ENCODE data around the gene TBC1D22A.
"Not testable (repeated sequence)": the region's sequence is repeated elsewhere in the genome, so short reads cannot be mapped to it uniquely, and the experiment has no call there.

Gene TBC1D22A

GRCh38 chr22:47046411-47047065 lies 284.1 kb downstream of the TBC1D22A start:
- DNase-seq (ENCODE audit: low spot score), result no peak

GRCh38 chr22:47047321-47048122 lies 285.1 kb downstream of the TBC1D22A start:
- no peak for DNase-seq (ENCODE audit: low spot score)

DNA sequence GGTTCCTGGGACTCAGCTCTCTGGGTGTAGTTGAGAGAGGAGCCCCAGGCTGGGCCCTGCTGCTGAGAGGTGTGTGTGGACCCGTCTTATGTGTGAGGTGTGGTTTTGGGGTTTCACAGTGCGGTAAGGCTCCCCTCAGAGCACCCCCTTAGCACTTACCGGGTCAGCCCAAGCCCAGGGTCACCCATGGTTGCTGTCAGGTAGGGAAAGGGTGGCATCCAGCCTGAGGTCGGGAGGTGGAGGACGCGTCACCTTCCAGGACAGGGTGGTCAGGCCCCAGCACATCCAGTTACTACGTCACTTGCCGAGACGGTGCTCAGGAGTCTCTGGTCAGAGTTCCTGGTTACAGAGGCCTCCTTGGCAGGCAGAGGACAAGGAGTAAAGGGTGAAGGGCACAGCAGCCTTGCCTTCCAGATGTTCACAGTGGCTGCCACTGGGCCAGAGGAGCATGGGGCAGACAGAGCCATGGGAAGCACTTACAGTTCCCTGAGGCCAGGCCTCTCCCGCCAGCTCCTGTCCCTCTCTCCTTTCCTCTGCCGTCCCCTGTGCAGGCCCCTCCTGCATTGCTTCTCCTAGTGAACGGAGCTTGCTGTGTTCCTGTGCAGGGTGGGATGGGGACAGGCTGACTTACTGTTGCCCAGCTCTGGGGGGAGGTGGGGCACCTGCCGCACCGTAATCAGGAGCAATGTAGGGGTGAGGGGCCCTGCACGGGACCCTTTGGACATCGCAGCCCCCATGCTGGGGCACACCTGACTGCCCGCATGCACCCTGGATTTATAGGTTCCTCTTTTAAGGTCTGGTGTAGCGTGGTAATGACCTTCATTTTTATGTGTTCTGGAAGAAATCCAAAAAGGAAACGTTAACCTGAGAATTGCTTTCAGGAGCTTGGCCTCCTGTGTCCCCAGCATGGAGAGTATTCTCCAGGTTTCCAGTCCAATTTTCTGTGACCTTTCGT lies 285.9 kb downstream of the TBC1D22A start:
- DNase-seq (ENCODE audit: low spot score), result no peak

- no peak for DNase-seq (ENCODE audit: low spot score)
These were observed 286.7 kb downstream of the TBC1D22A start for GRCh38 chr22:47049078-47049624.

GRCh38 chr22:47049736-47050400 lies 287.4 kb downstream of the TBC1D22A start:
- DNase-seq (ENCODE audit: low spot score), result not testable (repeated sequence)

DNA sequence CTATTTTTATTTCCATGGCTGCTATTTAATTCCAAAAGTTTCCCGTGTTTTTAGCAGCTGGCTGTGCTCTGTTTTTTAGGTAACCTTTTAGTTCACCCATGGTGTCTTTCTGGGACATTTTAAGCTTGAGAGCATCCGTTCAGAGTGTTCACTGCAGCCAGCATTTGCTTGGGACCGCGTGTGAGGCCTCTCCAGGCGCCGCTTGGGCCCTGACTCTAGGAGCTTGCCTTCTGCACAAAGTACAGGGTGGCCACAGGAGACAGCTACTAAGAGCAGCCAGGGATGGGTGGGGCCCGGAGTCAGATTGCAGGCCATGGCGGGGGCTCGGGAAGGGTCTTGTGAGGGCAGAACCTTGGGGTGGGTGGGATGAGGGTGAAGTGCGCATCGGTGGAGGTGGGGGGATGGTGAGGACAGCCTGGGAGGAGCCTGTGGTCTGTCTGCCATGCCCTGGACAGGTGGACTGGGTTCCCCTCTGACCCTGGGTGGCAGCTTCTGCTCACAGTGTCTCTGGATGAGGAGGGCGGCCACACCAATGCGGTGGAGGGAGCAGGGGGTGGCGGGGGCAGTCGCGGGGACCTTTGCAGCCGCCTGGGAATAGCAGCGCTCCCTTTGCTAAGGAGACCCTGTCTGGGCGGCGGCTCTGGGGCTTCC lies 288.1 kb downstream of the TBC1D22A start:
- DNase-seq (ENCODE audit: low spot score), result no peak

DNA sequence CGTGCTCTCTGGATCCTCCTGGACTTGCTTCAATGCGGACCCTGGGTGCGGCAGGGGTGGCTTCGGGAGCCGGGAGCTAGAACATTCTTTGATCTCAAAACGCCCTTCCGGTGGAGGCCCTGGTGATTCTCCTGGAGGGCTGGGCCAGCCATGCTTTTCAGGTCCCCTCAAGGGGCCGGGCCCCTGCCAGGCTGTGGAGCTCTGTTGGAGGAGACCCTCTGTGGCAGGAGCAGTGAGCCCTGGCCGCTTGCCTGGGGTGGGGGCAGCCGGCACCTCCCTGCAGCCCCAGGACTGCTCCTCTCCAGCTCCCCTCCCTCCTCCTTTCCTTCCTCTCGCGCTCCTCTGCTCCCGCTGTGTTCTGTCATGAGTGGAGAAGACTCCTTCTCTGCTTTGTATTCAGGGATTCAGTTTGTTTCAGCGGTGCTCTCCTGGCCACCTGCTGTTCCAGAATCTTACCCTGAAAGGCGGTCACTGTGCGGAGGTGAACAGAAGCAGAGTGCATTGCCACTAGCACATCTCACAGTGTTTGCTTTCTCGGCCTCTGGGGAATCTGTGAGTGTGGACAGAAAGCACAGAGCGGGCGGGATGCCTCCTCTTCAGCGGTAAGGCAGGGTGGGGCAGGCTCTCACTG lies 289.1 kb downstream of the TBC1D22A start:
- DNase-seq (ENCODE audit: low spot score), result no peak

DNA sequence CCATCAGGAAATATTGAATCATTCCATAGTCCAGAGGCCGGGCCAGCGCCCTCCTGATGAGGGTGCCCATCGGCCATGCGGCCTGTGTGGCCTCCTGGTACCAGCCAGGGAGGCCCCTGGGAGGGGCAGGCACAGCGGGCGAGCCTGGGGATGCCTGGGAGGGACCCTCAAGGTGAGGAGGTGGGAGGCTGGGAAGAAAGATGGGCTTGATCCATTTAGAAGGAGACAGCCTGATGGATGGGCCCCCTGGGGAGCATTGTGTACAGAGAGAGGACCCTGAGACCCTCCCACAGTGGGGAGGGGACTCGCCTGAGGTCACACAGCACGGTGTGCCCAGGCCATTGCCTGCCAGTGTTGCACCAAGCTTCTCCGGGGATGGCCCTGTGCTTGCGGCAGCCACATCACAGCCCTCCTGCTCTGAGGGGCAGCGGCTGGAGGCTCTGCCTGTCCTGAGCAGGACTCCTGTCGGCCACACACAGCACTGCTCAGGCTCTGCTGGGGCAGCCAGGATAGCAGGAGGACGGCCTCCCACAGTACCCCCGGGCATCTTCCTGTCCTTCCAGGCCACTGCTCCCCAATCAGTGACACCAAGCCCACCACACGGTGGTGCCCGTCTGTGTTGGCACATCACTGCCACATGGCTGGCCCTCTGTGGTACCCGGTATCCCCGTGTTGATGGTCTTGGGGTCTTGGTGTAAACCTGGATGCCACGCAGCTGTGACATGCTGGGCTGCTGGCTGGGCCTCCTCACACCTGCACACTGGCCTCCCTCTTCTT lies 290.0 kb downstream of the TBC1D22A start:
- DNase-seq (ENCODE audit: low spot score), result no peak

DNA sequence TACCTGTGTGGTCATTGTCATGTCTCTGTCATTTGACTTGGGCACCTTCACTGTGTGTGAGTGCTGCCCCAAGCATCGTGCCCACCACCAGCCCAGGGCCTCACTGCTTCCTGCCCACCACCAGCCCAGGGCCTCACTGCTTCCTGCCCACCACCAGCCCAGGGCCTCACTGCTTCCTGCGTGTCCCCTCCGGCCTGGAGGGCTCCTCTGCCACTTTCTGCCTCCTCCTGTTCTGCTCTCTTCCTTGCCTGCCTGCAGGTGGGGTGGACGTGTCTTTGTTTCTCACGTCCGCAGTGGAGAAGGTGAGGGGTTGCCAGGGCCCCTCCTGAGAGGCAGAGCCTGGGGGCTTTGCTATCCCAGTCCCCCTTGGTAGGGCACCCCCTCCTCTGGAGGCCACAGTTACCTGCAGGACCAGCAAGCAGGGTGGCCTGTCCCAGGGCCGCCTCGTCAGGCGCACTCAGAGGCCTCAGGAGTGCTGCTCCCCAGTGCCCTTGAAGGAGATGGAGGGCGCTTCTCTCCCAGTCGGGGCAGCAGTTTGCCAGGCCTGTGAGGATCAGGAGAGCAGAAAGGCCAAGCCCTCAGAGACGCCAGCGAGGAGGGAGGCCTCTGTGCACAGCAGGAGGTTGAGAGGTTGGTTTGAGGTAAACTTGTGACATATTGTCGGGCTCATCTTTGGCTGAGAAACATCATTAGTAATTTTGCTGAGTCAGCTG lies 290.7 kb downstream of the TBC1D22A start:
- no peak for DNase-seq (ENCODE audit: low spot score)

DNA sequence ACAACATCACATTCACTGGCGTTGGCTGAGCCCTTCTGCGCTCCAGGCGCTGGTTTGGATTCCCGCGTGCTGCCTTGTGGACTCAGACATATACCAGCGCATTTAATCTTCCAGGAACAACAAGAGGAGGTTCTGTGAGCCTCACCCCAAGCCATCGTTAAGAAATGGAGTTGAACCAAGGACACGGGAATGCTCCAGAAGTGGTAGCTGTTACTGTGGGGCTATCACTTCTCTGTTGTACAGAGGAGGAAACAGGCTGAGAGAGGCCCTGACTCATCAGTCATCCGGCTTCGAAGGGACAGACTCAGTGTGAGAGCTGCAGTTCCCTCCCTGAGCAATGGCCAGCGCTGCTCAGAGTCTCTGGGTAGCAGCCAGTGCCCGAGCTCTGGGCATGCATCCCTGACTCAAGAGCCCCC lies 291.3 kb downstream of the TBC1D22A start:
- DNase-seq (ENCODE audit: low spot score), result no peak

DNA sequence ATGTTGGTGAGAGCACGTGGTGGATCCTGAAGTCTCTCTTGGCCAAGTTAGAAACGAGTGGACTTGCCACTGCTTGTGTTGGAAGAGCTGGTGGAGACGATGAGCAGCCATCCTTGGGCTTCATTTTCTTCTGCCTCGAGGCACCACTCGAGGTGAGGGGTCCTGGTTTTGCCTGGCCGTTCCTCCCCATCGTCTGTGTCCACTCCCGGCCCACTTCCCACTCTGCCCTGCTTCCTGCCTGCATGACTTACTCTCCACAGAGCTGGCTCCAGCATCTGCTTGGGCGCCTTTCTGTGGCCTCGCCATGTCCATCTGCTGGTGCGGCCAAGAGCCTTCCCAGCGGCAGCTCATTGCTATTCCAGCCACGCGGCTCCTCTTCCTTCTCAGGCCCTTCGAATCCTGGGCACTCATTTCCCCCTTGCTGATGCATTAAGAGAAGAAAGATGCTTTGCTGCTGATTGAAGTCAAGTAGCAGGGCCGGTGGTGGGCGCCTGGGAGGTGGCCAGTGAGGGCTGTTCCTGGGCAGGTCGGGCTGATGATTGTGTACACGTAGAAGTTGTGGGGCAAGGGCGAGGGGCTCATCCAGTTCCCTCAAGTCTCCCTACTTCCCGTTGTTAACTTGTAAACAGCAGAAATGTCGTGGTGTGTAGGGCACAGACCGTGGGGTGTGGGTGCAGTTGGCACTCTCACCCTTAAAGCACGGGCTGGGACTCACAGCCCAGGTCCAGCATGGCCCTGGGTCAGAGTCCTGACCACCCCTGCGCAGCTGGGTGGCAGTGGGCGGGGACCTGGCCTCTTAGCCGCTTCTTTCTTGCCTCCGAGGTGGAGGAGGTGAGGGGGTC lies 292.0 kb downstream of the TBC1D22A start:
- no peak for DNase-seq (ENCODE audit: low spot score)

DNA sequence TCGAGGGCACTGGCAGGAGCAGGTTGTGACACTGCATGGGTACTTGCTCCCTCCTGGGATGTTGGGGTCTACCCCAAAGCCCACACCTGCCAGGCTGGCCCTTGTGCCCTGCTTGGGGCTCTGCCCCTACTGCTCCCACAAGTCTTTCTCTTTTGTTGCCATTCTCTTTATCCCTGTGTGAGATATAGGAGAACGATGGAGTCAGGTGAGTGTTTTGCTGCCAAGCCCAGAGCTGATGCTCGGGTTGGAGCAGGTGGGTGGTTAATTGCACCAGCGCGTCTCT lies 292.6 kb downstream of the TBC1D22A start:
- DNase-seq (ENCODE audit: low spot score), result no peak

DNA sequence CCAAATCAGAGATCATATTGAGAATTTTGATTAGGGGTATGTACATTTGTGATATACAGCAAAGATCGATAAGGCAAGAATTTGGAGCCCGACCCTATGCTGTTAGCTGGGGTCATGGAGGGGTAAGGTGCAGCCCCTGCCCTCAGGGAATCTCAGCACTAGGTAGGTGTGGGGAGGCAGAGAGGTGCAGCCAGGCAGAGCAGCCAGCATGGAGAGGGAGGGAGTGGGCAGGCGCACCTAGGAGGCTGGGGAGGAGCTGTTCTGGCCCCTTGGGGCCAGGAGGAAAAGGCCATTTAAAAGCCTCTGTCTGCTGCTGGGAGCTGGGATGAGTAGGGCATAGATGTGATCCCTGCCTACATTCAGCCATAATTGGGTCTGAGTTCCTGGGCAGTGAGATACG lies 293.0 kb downstream of the TBC1D22A start:
- no peak for DNase-seq (ENCODE audit: low spot score)

- DNase-seq (ENCODE audit: low spot score), result no peak
These were observed 293.5 kb downstream of the TBC1D22A start for GRCh38 chr22:47055921-47056320.

DNA sequence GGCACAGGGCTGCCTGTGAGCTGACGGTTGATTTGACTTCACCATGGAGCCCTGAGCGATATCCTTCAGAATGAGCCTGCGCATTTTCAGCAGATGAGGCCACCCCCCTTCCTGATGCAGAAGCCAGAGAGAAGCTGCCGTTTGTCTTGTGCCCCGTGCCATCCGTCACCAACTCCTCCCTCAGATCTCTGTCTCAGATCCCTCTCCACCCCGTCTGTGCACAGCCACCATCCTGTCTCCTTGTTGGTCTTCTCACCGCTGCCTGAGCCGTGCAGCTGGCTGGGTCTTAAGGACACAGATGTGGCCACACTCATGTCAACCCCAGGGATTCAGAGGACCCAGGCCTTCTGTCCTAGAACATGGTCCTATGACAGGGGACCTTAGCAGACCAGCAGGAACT lies 293.9 kb downstream of the TBC1D22A start:
- no peak for DNase-seq (ENCODE audit: low spot score)

- no peak for DNase-seq (ENCODE audit: low spot score)
These were observed 294.5 kb downstream of the TBC1D22A start for GRCh38 chr22:47056776-47057470.

DNA sequence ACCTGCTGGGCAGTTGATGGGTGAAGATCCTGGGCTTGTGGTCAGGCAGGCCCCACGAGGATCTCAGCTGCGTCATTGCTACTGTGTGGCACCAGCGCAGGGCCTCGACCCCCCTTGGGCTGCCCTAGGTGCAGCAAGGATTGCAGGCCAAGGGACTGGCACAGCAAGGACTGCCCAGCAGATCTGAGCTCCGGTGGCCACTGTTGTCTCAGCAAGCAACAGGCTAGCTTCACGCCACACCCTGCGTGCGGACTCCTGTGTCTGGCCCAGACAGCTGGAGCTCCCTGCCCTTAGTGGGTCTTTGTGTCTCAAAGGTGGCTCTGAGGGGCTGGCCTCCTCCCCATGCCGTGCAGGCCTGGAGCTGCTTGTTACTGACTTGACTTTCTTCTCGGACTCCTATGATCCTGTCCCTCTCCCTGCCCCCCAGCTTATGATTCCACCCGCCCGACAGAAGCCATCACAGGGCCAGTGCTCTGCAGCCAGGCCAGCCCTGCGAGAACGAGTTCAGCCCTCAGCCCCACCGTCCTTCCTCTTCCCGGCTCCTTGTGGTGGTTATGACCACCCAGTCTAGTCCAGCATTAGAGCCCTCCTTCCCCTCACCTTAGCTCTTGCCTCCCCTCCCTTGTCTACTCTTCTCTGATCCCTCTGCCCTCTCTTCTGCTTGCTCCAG lies 295.6 kb downstream of the TBC1D22A start:
- DNase-seq (ENCODE audit: low spot score), result no peak
